ENCODE results near the gene AHNAK.

DNA sequence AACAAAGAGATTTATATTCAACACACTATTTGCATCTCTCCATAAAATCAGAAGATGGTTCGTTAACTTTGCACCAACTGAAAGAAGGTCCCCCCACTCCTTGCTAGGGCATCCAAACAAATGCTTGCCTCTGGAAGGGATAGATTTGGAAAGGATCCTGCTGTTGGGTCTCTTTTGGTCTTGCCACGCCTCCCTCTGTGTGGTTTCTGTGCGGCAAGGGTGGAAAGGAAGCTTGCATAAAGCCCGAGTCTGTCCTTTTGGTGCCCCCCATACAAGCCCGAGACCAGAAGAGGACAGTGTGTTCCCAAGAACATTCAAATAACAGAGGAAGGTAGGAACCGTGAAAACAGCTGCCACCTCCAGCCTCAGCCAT is 112.7 kb downstream of the AHNAK start:
- TF ChIP-seq, protein P1, sequence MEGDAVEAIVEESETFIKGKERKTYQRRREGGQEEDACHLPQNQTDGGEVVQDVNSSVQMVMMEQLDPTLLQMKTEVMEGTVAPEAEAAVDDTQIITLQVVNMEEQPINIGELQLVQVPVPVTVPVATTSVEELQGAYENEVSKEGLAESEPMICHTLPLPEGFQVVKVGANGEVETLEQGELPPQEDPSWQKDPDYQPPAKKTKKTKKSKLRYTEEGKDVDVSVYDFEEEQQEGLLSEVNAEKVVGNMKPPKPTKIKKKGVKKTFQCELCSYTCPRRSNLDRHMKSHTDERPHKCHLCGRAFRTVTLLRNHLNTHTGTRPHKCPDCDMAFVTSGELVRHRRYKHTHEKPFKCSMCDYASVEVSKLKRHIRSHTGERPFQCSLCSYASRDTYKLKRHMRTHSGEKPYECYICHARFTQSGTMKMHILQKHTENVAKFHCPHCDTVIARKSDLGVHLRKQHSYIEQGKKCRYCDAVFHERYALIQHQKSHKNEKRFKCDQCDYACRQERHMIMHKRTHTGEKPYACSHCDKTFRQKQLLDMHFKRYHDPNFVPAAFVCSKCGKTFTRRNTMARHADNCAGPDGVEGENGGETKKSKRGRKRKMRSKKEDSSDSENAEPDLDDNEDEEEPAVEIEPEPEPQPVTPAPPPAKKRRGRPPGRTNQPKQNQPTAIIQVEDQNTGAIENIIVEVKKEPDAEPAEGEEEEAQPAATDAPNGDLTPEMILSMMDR (IDR thresholded peaks at IDR 0.05): no peak
- no peak for TF ChIP-seq POLR2A (IDR thresholded peaks at IDR 0.05; ENCODE audit: low read depth)
- peak; percentile 66 to 68 for TF ChIP-seq POLR2AphosphoS5 (IDR thresholded peaks at IDR 0.05)
- TF ChIP-seq EP300 (IDR thresholded peaks at IDR 0.05): peak; percentile 54

Data from esophagus muscularis mucosa (tissue), 4 donors.